ENCODE results near the gene TNFRSF18. TPM values are rescaled to one million over a fixed set of nuclear protein-coding genes. Genes with fewer than 3 reads are reported as not detected.

The TNFRSF18 gene
- total RNA-seq, 4 donors from 2014 or later, result 0.49 to 0.67 TPM; not detected in 2

- H3K36me3 ChIP-seq, result no peaks in the 10 kb centered on the region
- peaks cover 8 to 26% of the 10 kb centered on the region in 2 donors for H3K4me1 ChIP-seq
- DNase-seq, result peak; percentile 37 to 40
- H3K9me3 ChIP-seq, result no peaks in the 10 kb centered on the region
- intact Hi-C loops (cut with DNase I), result no loop called here
- no peak overlapping the region for H3K4me3 ChIP-seq (replicated peaks in 1 of 3)
- 48 to 52% methylated on average over 4 to 5 of the region's 34 CpGs for WGBS, 2 donors
- no peaks in the 10 kb centered on the region for H3K27me3 ChIP-seq
- H3K27ac ChIP-seq, result no peak overlapping the region
- TF ChIP-seq POLR2A (IDR thresholded peaks at IDR 0.05), result no peak
- TF ChIP-seq CTCF (IDR thresholded peaks at IDR 0.05), result no peak
Measured at GRCh38 chr1:1236945-1237873, 30.8 kb upstream of the TNFRSF18 start.

GRCh38 chr1:1236176-1236763 is 29.9 kb upstream of the TNFRSF18 start:
- no peak overlapping the region for H3K27ac ChIP-seq
- no peaks in the 10 kb centered on the region for H3K9me3 ChIP-seq
- peaks cover 8 to 26% of the 10 kb centered on the region in 2 donors for H3K4me1 ChIP-seq
- no peak for TF ChIP-seq POLR2A (IDR thresholded peaks at IDR 0.05)
- TF ChIP-seq CTCF (IDR thresholded peaks at IDR 0.05), result no peak
- no peaks in the 10 kb centered on the region for H3K36me3 ChIP-seq
- WGBS, 2 donors, result 78 to 85% methylated on average over 11 to 14 of the region's 22 CpGs
- no peaks in the 10 kb centered on the region for H3K27me3 ChIP-seq
- no peak for DNase-seq
- H3K4me3 ChIP-seq (replicated peaks in 1 of 3), result no peak overlapping the region
- intact Hi-C loops (cut with DNase I), result no loop called here

- Histone ChIP-seq H3K9me3 (no peaks in the 10 kb centered on the region), H3K27ac (no peak overlapping the region), H3K36me3 (no peaks in the 10 kb centered on the region), H3K4me3 (replicated peaks in 1 of 3) (no peak overlapping the region), H3K27me3 (no peaks in the 10 kb centered on the region), H3K4me1 (peaks cover 14 to 34% of the 10 kb centered on the region in 2 donors)
- TF ChIP-seq POLR2A (IDR thresholded peaks at IDR 0.05) (no peak), CTCF (IDR thresholded peaks at IDR 0.05) (no peak)
- whole genome bisulfite sequencing, 2 donors, result 88 to 90% methylated on average over 14 to 24 of the region's 27 CpGs
- DNase-seq, result no peak
- intact Hi-C loops (cut with DNase I), result no loop called here
Measured at GRCh38 chr1:1235016-1235744, 28.8 kb upstream of the TNFRSF18 start.

- Histone ChIP-seq H3K9me3 (no peaks in the 10 kb centered on the region), H3K27ac (no peak overlapping the region), H3K36me3 (no peaks in the 10 kb centered on the region), H3K4me3 (replicated peaks in 1 of 3) (no peak overlapping the region), H3K27me3 (no peaks in the 10 kb centered on the region), H3K4me1 (peaks cover 20 to 43% of the 10 kb centered on the region in 2 donors)
- WGBS, 2 donors, result 94 to 95% methylated on average over 28 of the region's 28 CpGs
- intact Hi-C loops (cut with DNase I), result no loop called here
- TF ChIP-seq POLR2A (IDR thresholded peaks at IDR 0.05) (no peak), CTCF (IDR thresholded peaks at IDR 0.05) (no peak)
- DNase-seq, result no peak
Measured at GRCh38 chr1:1234180-1234808, 27.9 kb upstream of the TNFRSF18 start.

Measured in thyroid gland (tissue), 4 donors.